ENCODE results near the gene USP37. TPM values are rescaled to one million over a fixed set of nuclear protein-coding genes. Genes with fewer than 3 reads are reported as not detected.

USP37 gene
- total RNA-seq, 1 experiment from 2014 or later = 11.6 TPM

Small RNA genes within 50 kb of the gene (microRNA-seq; reads per million reads assigned to microRNA genes)
- gene MIR26B (ENCODE audit: unreplicated experiment) = 40,649 reads per million, percentile 99 among the genes with 10 or more reads in this experiment

Other genes with a start within 250 kb of the USP37 start
- gene CATIP, start 211.5 kb downstream of the USP37 start, total RNA-seq (2014; rRNA removed) = not detected in 2 replicates
- 0.17 and 0.33 TPM in 2 replicates for gene SLC11A1, start 186.1 kb downstream of the USP37 start, total RNA-seq (2014; rRNA removed)
- 73.2 and 94.6 TPM in 2 replicates for gene CTDSP1, start 168.5 kb downstream of the USP37 start, total RNA-seq (2014; rRNA removed)
- gene VIL1, start 149.2 kb downstream of the USP37 start, total RNA-seq (2014; rRNA removed) = 0.26 and 0.92 TPM in 2 replicates
- gene CNOT9, start 488 bp upstream of the USP37 start, total RNA-seq (2014; rRNA removed) = 78.0 and 86.8 TPM in 2 replicates
- 5.6 and 11.7 TPM in 2 replicates for gene PLCD4, start 39.5 kb upstream of the USP37 start, total RNA-seq (2014; rRNA removed)
- gene ZNF142, start 91.3 kb upstream of the USP37 start, total RNA-seq (2014; rRNA removed) = 35.5 and 36.3 TPM in 2 replicates
- 41.3 and 48.5 TPM in 2 replicates for gene BCS1L, start 91.3 kb upstream of the USP37 start, total RNA-seq (2014; rRNA removed)
- gene RNF25, start 103.7 kb upstream of the USP37 start, total RNA-seq (2014; rRNA removed) = 35.1 and 42.4 TPM in 2 replicates
- gene STK36, start 103.7 kb upstream of the USP37 start, total RNA-seq (2014; rRNA removed) = 32.9 and 48.2 TPM in 2 replicates
- gene TTLL4, start 142.5 kb upstream of the USP37 start, total RNA-seq (2014; rRNA removed) = 21.0 and 32.9 TPM in 2 replicates
- gene CYP27A1, start 213.8 kb upstream of the USP37 start, total RNA-seq (2014; rRNA removed) = 5.8 and 6.0 TPM in 2 replicates